GM18951 (cell line): ENCODE data around the gene SEZ6L.

Experiments
- POLR2A ChIP-seq: IDR thresholded peaks from 4 replicates; pipeline ENCODE4 v1.6.1; 2011; ENCODE audit warnings: mild to moderate bottlenecking; ENCODE audit not compliant: insufficient read length, insufficient read depth; ENCODE audit errors: extremely low read depth
- in situ Hi-C: fragments of 300-500 bp; cut with MboI; formaldehyde crosslinking; loops from one replicate; pipeline ENCODE4 v1.12.0; 2022; ENCODE audit warnings: low sequenced_read_pairs, mixed read lengths, inconsistent platforms; ENCODE audit not compliant: unreplicated experiment

The SEZ6L gene

GRCh38 chr22:26239581-26239980, 70.3 kb downstream of the SEZ6L start:
- no peak for TF ChIP-seq POLR2A
- in situ Hi-C loops = no loop called here

GRCh38 chr22:26241361-26241760, 72.1 kb downstream of the SEZ6L start:
- in situ Hi-C loops = no loop called here

GRCh38 chr22:26245001-26245400, 75.7 kb downstream of the SEZ6L start:
- in situ Hi-C loops = no loop called here
- TF ChIP-seq POLR2A = no peak

More at GRCh38 chr22:26241361-26241760, 72.1 kb downstream of the SEZ6L start:
- no peak for TF ChIP-seq POLR2A

- in situ Hi-C loops = no loop called here
- no peak for TF ChIP-seq POLR2A
Observed at GRCh38 chr22:26246552-26246951, 77.3 kb downstream of the SEZ6L start.

GRCh38 chr22:26251869-26252268, 82.6 kb downstream of the SEZ6L start:
- no peak for TF ChIP-seq POLR2A
- in situ Hi-C loops = no loop called here

GRCh38 chr22:26259510-26259909, 90.2 kb downstream of the SEZ6L start:
- no peak for TF ChIP-seq POLR2A

GRCh38 chr22:26264162-26264561, 94.9 kb downstream of the SEZ6L start:
- in situ Hi-C loops = no loop called here

More at GRCh38 chr22:26259510-26259909, 90.2 kb downstream of the SEZ6L start:
- in situ Hi-C loops = no loop called here

GRCh38 chr22:26265281-26265680, 96.0 kb downstream of the SEZ6L start:
- in situ Hi-C loops = no loop called here
- no peak for TF ChIP-seq POLR2A

More at GRCh38 chr22:26264162-26264561, 94.9 kb downstream of the SEZ6L start:
- no peak for TF ChIP-seq POLR2A

GRCh38 chr22:26265909-26266308, 96.6 kb downstream of the SEZ6L start:
- in situ Hi-C loops = no loop called here

GRCh38 chr22:26267856-26268255, 98.6 kb downstream of the SEZ6L start:
- in situ Hi-C loops = no loop called here
- no peak for TF ChIP-seq POLR2A

More at GRCh38 chr22:26265909-26266308, 96.6 kb downstream of the SEZ6L start:
- no peak for TF ChIP-seq POLR2A

- in situ Hi-C loops = no loop called here
- no peak for TF ChIP-seq POLR2A
Observed at GRCh38 chr22:26269572-26269971, 100.3 kb downstream of the SEZ6L start.

GRCh38 chr22:26271427-26271826, 102.2 kb downstream of the SEZ6L start:
- in situ Hi-C loops = no loop called here
- TF ChIP-seq POLR2A = no peak

GRCh38 chr22:26273011-26273675, 103.9 kb downstream of the SEZ6L start:
- no peak for TF ChIP-seq POLR2A
- in situ Hi-C loops = no loop called here

- TF ChIP-seq POLR2A = no peak
- in situ Hi-C loops = no loop called here
Observed at GRCh38 chr22:26276529-26277160, 107.4 kb downstream of the SEZ6L start.
